Measurements from ENCODE around the gene RIMBP2. TPM values are rescaled to one million over a fixed set of nuclear protein-coding genes. Genes with fewer than 3 reads are reported as not detected.

Gene RIMBP2
- total and polyA plus RNA-seq, 9 of the 15 experiments (the other 6 are each of a cell fraction or from before 2014, with no cell fraction given), result not detected

- Histone ChIP-seq H3K9me3 (replicated peaks; ENCODE audit: control insufficient read depth, insufficient read depth, low read depth, low read length) (no peaks in the 10 kb centered on the region), H3K4me1 (replicated peaks in 1 of 2; ENCODE audit: control insufficient read depth in 2 of 2, insufficient read depth in 2 of 2, low read length in 2 of 2) (no peaks in the 10 kb centered on the region), H3K27me3 (ENCODE audit: control insufficient read depth in 2 of 2, insufficient read depth in 2 of 2, low read length in 2 of 2) (peaks cover 24 to 76% of the 10 kb centered on the region in 2 experiments), H3K36me3 (ENCODE audit: control insufficient read depth, insufficient read depth, low read length) (no peaks in the 10 kb centered on the region), H3K4me3 (no peak overlapping the region), H3K4me2 (ENCODE audit: insufficient read depth, low read length) (no peak overlapping the region), H3K27ac (ENCODE audit: extremely low read depth, low read depth, low read length) (no peak overlapping the region), H3K9ac (ENCODE audit: insufficient read depth in 1 of 2, low read depth in 2 of 2, low read length in 2 of 2) (no peak overlapping the region), H4K20me1 (replicated peaks; ENCODE audit: control insufficient read depth, insufficient read depth, low read length) (no peaks in the 10 kb centered on the region), H3K9me1 (ENCODE audit: control insufficient read depth, insufficient read depth, low read length) (no peaks in the 10 kb centered on the region), H3K79me2 (ENCODE audit: control insufficient read depth, insufficient read depth, low read length) (no peaks in the 10 kb centered on the region), H2AFZ (ENCODE audit: low read depth, low read length) (no peak overlapping the region)
- intact Hi-C loops (cut with micrococcal nuclease), result no loop called here
- CTCF ChIA-PET (ENCODE audit: low intra/inter-chr PET ratio), result no interaction called here
- no TSS peak for BruUV-seq (replicated peaks)
- DNase-seq (ENCODE audit: extremely low read depth in 1 of 4, low spot score in 3 of 4) (no peak), ATAC-seq (no peak), FAIRE-seq (no peak)
- POLR2A ChIA-PET, result interaction anchor here (0.9 kb wide), 1 partner anchor 50 kb away, joined by 3 read pairs; no protein-coding TSS in a partner anchor
- in situ Hi-C loops (cut with MboI), result no loop called here
- no peak for TF ChIP-seq ZNF316 (IDR thresholded peaks at IDR 0.05)
- WGBS (ENCODE audit: insufficient coverage, low coverage, missing lambda C conversion rate), result 1% methylated on average over 8 of the region's 8 CpGs
Measured at GRCh38 chr12:130698106-130698505, 18.0 kb downstream of the RIMBP2 start.

GRCh38 chr12:130696379-130697100 is 19.6 kb downstream of the RIMBP2 start:
- no peak overlapping the region for H3K4me3 ChIP-seq
- no peak for ATAC-seq
- peaks cover 21 to 70% of the 10 kb centered on the region in 2 experiments; a peak in 4 of 5 replicates for H3K27me3 ChIP-seq (ENCODE audit: control insufficient read depth in 2 of 2, insufficient read depth in 2 of 2, low read length in 2 of 2)
- WGBS (ENCODE audit: insufficient coverage, low coverage, missing lambda C conversion rate), result 0% methylated on average over 7 of the region's 7 CpGs
- no peaks in the 10 kb centered on the region for H3K79me2 ChIP-seq (ENCODE audit: control insufficient read depth, insufficient read depth, low read length)
- H3K9me3 ChIP-seq (replicated peaks; ENCODE audit: control insufficient read depth, insufficient read depth, low read depth, low read length), result no peaks in the 10 kb centered on the region
- no peaks in the 10 kb centered on the region for H3K9me1 ChIP-seq (ENCODE audit: control insufficient read depth, insufficient read depth, low read length)
- CTCF ChIA-PET (ENCODE audit: low intra/inter-chr PET ratio), result no interaction called here
- BruUV-seq (replicated peaks), result no TSS peak
- H3K27ac ChIP-seq (ENCODE audit: extremely low read depth, low read depth, low read length), result no peak overlapping the region
- no peaks in the 10 kb centered on the region for H4K20me1 ChIP-seq (replicated peaks; ENCODE audit: control insufficient read depth, insufficient read depth, low read length)
- FAIRE-seq, result no peak
- no peak overlapping the region for H3K9ac ChIP-seq (ENCODE audit: insufficient read depth in 1 of 2, low read depth in 2 of 2, low read length in 2 of 2)
- no peak overlapping the region for H2AFZ ChIP-seq (ENCODE audit: low read depth, low read length)
- H3K4me1 ChIP-seq (replicated peaks in 1 of 2; ENCODE audit: control insufficient read depth in 2 of 2, insufficient read depth in 2 of 2, low read length in 2 of 2), result no peaks in the 10 kb centered on the region
- POLR2A ChIA-PET, result no interaction called here
- no peak overlapping the region for H3K4me2 ChIP-seq (ENCODE audit: insufficient read depth, low read length)
- no peak for DNase-seq (ENCODE audit: extremely low read depth in 1 of 4, low spot score in 3 of 4)
- intact Hi-C loops (cut with micrococcal nuclease), result no loop called here
- H3K36me3 ChIP-seq (ENCODE audit: control insufficient read depth, insufficient read depth, low read length), result no peaks in the 10 kb centered on the region
- in situ Hi-C loops (cut with MboI), result no loop called here
- TF ChIP-seq KLF10 (CRISPR knock-in tag; IDR thresholded peaks at IDR 0.05), result no peak
- peak; percentile 93 for TF ChIP-seq MAFG (tag; conservative IDR thresholded peaks at IDR 0.05)
- TF ChIP-seq, protein P1, sequence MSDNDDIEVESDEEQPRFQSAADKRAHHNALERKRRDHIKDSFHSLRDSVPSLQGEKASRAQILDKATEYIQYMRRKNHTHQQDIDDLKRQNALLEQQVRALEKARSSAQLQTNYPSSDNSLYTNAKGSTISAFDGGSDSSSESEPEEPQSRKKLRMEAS (CRISPR knock-in tag; IDR thresholded peaks at IDR 0.05), result no peak
- peak; percentile 95 for TF ChIP-seq ZNF316 (IDR thresholded peaks at IDR 0.05)
- TF ChIP-seq MYC (IDR thresholded peaks at IDR 0.05; ENCODE audit: low read depth, low read length), result no peak
- no peak for TF ChIP-seq MYC (CRISPR knock-in tag; IDR thresholded peaks at IDR 0.05; ENCODE audit: borderline replicate concordance, low read depth)
- peak; percentile 96 for TF ChIP-seq MAFF (IDR thresholded peaks at IDR 0.05; ENCODE audit: low read length)
- 0 out of 2 replicates have a peak, but pooled peaks have one; percentile 17 for TF ChIP-seq NFE2 (IDR thresholded peaks at IDR 0.05; ENCODE audit: low read depth)
- no peak for TF ChIP-seq MBD1 (CRISPR knock-in tag; IDR thresholded peaks at IDR 0.05)
- TF ChIP-seq, protein P2, sequence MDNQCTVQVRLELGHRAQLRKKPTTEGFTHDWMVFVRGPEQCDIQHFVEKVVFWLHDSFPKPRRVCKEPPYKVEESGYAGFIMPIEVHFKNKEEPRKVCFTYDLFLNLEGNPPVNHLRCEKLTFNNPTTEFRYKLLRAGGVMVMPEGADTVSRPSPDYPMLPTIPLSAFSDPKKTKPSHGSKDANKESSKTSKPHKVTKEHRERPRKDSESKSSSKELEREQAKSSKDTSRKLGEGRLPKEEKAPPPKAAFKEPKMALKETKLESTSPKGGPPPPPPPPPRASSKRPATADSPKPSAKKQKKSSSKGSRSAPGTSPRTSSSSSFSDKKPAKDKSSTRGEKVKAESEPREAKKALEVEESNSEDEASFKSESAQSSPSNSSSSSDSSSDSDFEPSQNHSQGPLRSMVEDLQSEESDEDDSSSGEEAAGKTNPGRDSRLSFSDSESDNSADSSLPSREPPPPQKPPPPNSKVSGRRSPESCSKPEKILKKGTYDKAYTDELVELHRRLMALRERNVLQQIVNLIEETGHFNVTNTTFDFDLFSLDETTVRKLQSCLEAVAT (IDR thresholded peaks at IDR 0.05), result no peak
- peak; percentile 94 for TF ChIP-seq MAFK (IDR thresholded peaks at IDR 0.05; ENCODE audit: low read length)
- no peak for TF ChIP-seq ATF4 (CRISPR knock-in tag; IDR thresholded peaks at IDR 0.05)

All from K562 (cell line).